Measurements from ENCODE around the gene DVL3. TPM values are rescaled to one million over a fixed set of nuclear protein-coding genes. Genes with fewer than 3 reads are reported as not detected.

DVL3 gene
- total and polyA plus RNA-seq, 2 donors (not counting 1 experiment from before 2014, with no cell fraction given): 42.7 to 92.0 TPM

GRCh38 chr3:184211297-184211696, 56.1 kb downstream of the DVL3 start:
- intact Hi-C loops (cut with micrococcal nuclease): no loop called here
- no peaks in the 10 kb centered on the region for H3K36me3 ChIP-seq (replicated peaks in 1 of 2; ENCODE audit: control extremely low read depth in 1 of 2, control insufficient read depth in 1 of 2, extremely low read depth in 1 of 2, insufficient read depth in 2 of 2, low read length in 1 of 2)
- no peak overlapping the region for H3K4me3 ChIP-seq (ENCODE audit: control extremely low read depth in 1 of 5, extremely low read depth in 1 of 5, insufficient read depth in 1 of 5, low read depth in 2 of 5, low read length in 4 of 5)
- H2AFZ ChIP-seq (ENCODE audit: insufficient read depth, low read depth, low read length, poor library complexity, severe bottlenecking): no peak overlapping the region
- H4K20me1 ChIP-seq (ENCODE audit: control insufficient read depth, insufficient read depth, low read length, poor library complexity, severe bottlenecking): no peaks in the 10 kb centered on the region
- H3K79me2 ChIP-seq (ENCODE audit: control insufficient read depth, insufficient read depth, low read length): no peaks in the 10 kb centered on the region
- DNase-seq (no peak), ATAC-seq (ENCODE audit: low read depth) (no peak)
- Mint-ChIP-seq H3K27me3 (peaks cover 20% of the 10 kb centered on the region), H3K4me1 (no peaks in the 10 kb centered on the region), H3K4me3 (no peak overlapping the region), H3K27ac (no peak overlapping the region), H3K9me3 (ENCODE audit: insufficient read depth) (no peaks in the 10 kb centered on the region)
- no peak for TF ChIP-seq EZH2 (IDR thresholded peaks at IDR 0.05; ENCODE audit: borderline replicate concordance, insufficient read depth, low read depth, low read length, poor library complexity, severe bottlenecking)
- peaks cover 0 to 5% (median 1%) of the 10 kb centered on the region in 4 experiments for H3K27me3 ChIP-seq (replicated peaks in 1 of 4; ENCODE audit: control extremely low read depth in 1 of 4, control insufficient read depth in 3 of 4, insufficient read depth in 4 of 4, low read length in 3 of 4)
- no peaks in the 10 kb centered on the region for H3K4me1 ChIP-seq (ENCODE audit: control insufficient read depth in 2 of 2, insufficient read depth in 2 of 2, low read length in 2 of 2)
- H3K27ac ChIP-seq (ENCODE audit: low read length in 2 of 2): no peak overlapping the region
- POLR2A ChIA-PET: no interaction called here
- H3K9me3 ChIP-seq (ENCODE audit: control extremely low read depth in 1 of 3, control insufficient read depth in 2 of 3, insufficient read depth in 1 of 3, low read length in 2 of 3): no peaks in the 10 kb centered on the region
- no peak overlapping the region for H3K4me2 ChIP-seq (replicated peaks; ENCODE audit: low read depth, low read length, poor library complexity, severe bottlenecking)
- WGBS (ENCODE audit: insufficient coverage): no CpG with 5 or more reads among the region's 5 CpGs
- H3K9ac ChIP-seq (ENCODE audit: low read length): no peak overlapping the region
- CTCF ChIA-PET: interaction anchor here (1.2 kb wide), 1 partner anchor 16 kb away, joined by 4 read pairs; no protein-coding TSS in a partner anchor

- no peak for DNase-seq
- no peak overlapping the region for H3K4me3 Mint-ChIP-seq
- peaks cover 0 to 3% (median under 1%) of the 10 kb centered on the region in 4 experiments for H3K27me3 ChIP-seq (replicated peaks in 1 of 4; ENCODE audit: control extremely low read depth in 1 of 4, control insufficient read depth in 3 of 4, insufficient read depth in 4 of 4, low read length in 3 of 4)
- no peaks in the 10 kb centered on the region for H3K4me1 Mint-ChIP-seq
- no peaks in the 10 kb centered on the region for H3K9me3 Mint-ChIP-seq (ENCODE audit: insufficient read depth)
- H3K9me3 ChIP-seq (ENCODE audit: control extremely low read depth in 1 of 3, control insufficient read depth in 2 of 3, insufficient read depth in 1 of 3, low read length in 2 of 3): no peaks in the 10 kb centered on the region
- ATAC-seq (ENCODE audit: low read depth): no peak
- H2AFZ ChIP-seq (ENCODE audit: insufficient read depth, low read depth, low read length, poor library complexity, severe bottlenecking): no peak overlapping the region
- H3K4me3 ChIP-seq (ENCODE audit: control extremely low read depth in 1 of 5, extremely low read depth in 1 of 5, insufficient read depth in 1 of 5, low read depth in 2 of 5, low read length in 4 of 5): no peak overlapping the region
- intact Hi-C loops (cut with micrococcal nuclease): no loop called here
- H3K27me3 Mint-ChIP-seq: peaks cover 16% of the 10 kb centered on the region
- H3K27ac ChIP-seq (ENCODE audit: low read length in 2 of 2): no peak overlapping the region
- no peak overlapping the region for H3K9ac ChIP-seq (ENCODE audit: low read length)
- ChIA-PET POLR2A (no interaction called here), CTCF (no interaction called here)
- TF ChIP-seq CTCF (IDR thresholded peaks at IDR 0.05) (no peak), EZH2 (IDR thresholded peaks at IDR 0.05; ENCODE audit: borderline replicate concordance, insufficient read depth, low read depth, low read length, poor library complexity, severe bottlenecking) (no peak)
- no peaks in the 10 kb centered on the region for H3K36me3 ChIP-seq (replicated peaks in 1 of 2; ENCODE audit: control extremely low read depth in 1 of 2, control insufficient read depth in 1 of 2, extremely low read depth in 1 of 2, insufficient read depth in 2 of 2, low read length in 1 of 2)
- no peaks in the 10 kb centered on the region for H3K4me1 ChIP-seq (ENCODE audit: control insufficient read depth in 2 of 2, insufficient read depth in 2 of 2, low read length in 2 of 2)
- H3K4me2 ChIP-seq (replicated peaks; ENCODE audit: low read depth, low read length, poor library complexity, severe bottlenecking): no peak overlapping the region
- H3K27ac Mint-ChIP-seq: no peak overlapping the region
- no peaks in the 10 kb centered on the region for H4K20me1 ChIP-seq (ENCODE audit: control insufficient read depth, insufficient read depth, low read length, poor library complexity, severe bottlenecking)
- no peaks in the 10 kb centered on the region for H3K79me2 ChIP-seq (ENCODE audit: control insufficient read depth, insufficient read depth, low read length)
- no CpG with 5 or more reads among the region's 5 CpGs for WGBS (ENCODE audit: insufficient coverage)
Observed at GRCh38 chr3:184211718-184212117, 56.5 kb downstream of the DVL3 start.
